Duodenal mucosa (tissue), 2 donors: ENCODE results near the gene ETNPPL.

Source experiments
- H3K27ac ChIP-seq: one replicate; pipeline ENCODE4 v1.7.0; 2013; ENCODE audit warnings: low read depth, low read length
- H3K27me3 ChIP-seq, 2 donors: one replicate each; pipeline ENCODE4 v1.7.0; 2013; ENCODE audit warnings: low read length in 2 of 2, control low read depth in 1 of 2; ENCODE audit not compliant: insufficient read depth in 2 of 2, control insufficient read depth in 1 of 2
- H3K36me3 ChIP-seq, 2 donors: one replicate each; pipeline ENCODE4 v1.7.0; 2013; ENCODE audit warnings: low read length in 2 of 2, control low read depth in 1 of 2; ENCODE audit not compliant: insufficient read depth in 2 of 2, control insufficient read depth in 1 of 2
- H3K4me1 ChIP-seq, 2 donors: one replicate each; pipeline ENCODE4 v1.7.0; 2013; ENCODE audit warnings: low read length in 2 of 2, control low read depth in 1 of 2; ENCODE audit not compliant: insufficient read depth in 2 of 2, control insufficient read depth in 1 of 2
- H3K4me3 ChIP-seq, 2 donors: one replicate each; pipeline ENCODE4 v1.7.0; 2013; ENCODE audit warnings: low read length in 2 of 2, low read depth in 1 of 2
- H3K9ac ChIP-seq, 2 donors: one replicate each; pipeline ENCODE4 v1.7.0; 2013; ENCODE audit warnings: low read length in 2 of 2, low read depth in 1 of 2
- H3K9me3 ChIP-seq, 2 donors: one replicate each; pipeline ENCODE4 v1.7.0; 2013; ENCODE audit warnings: low read length in 2 of 2, control low read depth in 1 of 2; ENCODE audit not compliant: control insufficient read depth in 1 of 2

The ETNPPL gene

DNA sequence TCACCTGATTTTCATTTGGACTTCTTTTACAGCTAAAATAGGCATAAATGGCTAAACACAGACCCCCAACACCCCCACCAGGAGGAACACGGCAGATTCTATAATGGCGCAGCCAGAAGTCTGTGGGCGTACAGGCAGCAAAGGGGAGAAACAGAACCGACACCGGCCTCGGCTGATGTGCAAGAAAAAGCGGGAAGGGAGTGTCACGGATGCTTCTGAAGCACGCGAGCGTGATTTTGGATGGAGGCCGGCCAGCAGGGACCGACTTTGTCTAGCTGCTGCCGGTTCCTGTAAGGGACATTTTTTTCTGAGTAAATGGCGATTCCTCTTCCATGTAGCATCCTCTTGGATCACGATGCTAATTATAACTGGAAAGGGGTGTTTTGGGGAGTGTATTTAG is 24.9 kb upstream of the ETNPPL start:
- no peaks in the 10 kb centered on the region for H3K36me3 ChIP-seq
- no peak overlapping the region for H3K4me3 ChIP-seq
- H3K4me1 ChIP-seq = no peaks in the 10 kb centered on the region
- no peak overlapping the region for H3K9ac ChIP-seq
- no peaks in the 10 kb centered on the region for H3K27me3 ChIP-seq
- H3K9me3 ChIP-seq = no peaks in the 10 kb centered on the region
- H3K27ac ChIP-seq = no peak overlapping the region

DNA sequence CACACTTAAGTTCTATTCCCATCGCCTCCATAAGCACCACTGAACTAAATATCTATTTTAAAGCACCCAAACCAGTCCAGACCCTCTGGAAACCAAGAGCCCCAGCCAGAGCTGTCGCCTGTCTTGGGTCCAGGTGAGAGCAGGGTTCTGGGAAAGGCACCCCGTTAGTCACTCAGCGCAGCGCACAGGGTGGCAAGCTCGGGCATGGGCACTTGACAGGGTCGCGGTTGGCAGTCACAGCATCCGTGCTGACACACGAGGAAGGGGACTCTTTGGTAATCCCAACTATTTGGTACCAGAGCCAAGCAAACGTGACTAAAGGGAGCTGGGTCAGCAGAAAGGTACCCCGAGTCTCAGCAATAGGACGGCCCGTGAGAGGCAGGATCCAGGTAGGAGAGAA is 24.3 kb upstream of the ETNPPL start:
- Histone ChIP-seq H3K27ac (no peak overlapping the region), H3K36me3 (no peaks in the 10 kb centered on the region), H3K9ac (no peak overlapping the region)

DNA sequence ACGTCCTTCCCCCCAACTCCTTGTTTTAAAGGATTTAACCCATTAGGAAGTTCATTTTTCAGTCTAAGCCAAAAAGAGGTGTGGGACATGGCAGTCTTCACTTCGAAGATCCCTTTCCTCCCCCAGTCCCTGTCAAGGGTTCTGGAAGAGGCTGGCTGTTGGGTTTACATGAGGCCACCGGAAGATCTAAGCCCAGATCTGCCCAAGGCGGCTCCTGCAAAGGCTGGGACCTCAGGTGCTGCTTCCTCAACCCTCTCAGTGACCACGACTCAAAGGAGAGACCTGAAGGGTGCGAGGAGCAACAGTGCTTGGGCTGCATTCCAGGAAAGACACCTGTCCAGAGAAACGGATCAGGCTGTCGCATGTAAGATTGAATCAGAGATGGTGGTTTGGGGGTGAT is 23.5 kb upstream of the ETNPPL start:
- Histone ChIP-seq H3K9me3 (no peaks in the 10 kb centered on the region), H3K36me3 (no peaks in the 10 kb centered on the region), H3K4me3 (no peak overlapping the region), H3K9ac (no peak overlapping the region), H3K27ac (no peak overlapping the region), H3K27me3 (no peaks in the 10 kb centered on the region), H3K4me1 (no peaks in the 10 kb centered on the region)

More for the DNA sequence above, 24.3 kb upstream of the ETNPPL start:
- no peaks in the 10 kb centered on the region for H3K9me3 ChIP-seq
- no peaks in the 10 kb centered on the region for H3K27me3 ChIP-seq
- H3K4me1 ChIP-seq = no peaks in the 10 kb centered on the region
- no peak overlapping the region for H3K4me3 ChIP-seq

DNA sequence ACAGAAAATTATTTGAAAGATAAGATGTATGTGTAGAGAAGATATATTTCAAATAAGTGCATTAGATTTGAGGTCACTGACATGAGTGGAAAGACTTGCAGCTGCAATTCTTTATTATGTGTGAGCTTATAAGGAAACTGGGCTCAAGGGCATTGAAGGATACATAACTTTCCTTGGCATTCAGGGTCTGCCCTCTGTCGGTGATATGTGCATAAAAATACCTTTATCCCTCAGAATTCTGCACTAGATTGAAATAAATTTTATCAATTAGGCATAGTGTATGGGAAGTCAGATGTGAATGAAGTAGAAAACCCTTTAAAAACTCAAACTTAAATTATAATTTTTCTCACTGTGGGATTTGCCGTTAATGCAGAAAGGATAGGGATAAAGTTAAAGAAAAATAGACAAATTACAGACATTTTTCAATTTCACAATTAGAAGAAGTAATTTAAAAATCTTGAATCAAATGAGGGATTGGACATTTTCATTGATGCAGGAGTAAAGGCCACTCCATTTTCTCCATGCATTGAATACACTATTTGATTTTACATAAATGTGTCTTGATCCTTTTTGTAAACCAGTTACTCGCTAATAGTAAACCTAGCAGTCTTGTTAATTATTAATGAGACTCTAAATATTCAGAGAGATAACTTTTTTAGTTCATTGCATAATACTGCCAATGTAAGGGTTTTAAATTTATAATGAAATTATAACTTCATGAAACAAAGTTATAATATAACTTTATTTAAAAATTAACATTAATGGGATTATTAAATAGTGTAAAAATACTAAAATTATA is 21.0 kb upstream of the ETNPPL start:
- no peak overlapping the region for H3K27ac ChIP-seq
- no peaks in the 10 kb centered on the region for H3K27me3 ChIP-seq
- H3K4me3 ChIP-seq = no peak overlapping the region
- no peak overlapping the region for H3K9ac ChIP-seq
- no peaks in the 10 kb centered on the region for H3K4me1 ChIP-seq
- no peaks in the 10 kb centered on the region for H3K36me3 ChIP-seq
- H3K9me3 ChIP-seq = no peaks in the 10 kb centered on the region

DNA sequence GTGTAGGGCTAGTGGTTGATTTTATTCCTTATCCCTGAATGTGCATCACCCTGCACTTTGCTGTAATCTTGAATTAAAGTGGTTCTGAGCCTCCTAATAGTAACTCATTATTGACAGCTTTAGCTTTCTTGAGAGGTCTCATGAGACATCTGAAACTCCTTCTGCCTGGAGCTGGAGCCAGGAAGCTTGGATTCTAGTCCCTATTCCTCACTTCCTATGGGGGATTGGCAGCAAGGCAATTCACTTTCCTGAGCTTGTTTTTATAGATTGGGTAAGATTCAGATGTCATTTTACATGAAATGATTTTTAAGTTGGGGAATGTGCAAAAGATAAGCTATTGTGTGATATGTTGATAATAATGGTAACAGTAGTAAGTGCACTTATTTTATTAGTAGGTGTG is 17.1 kb upstream of the ETNPPL start:
- Histone ChIP-seq H3K27me3 (no peaks in the 10 kb centered on the region), H3K9ac (no peak overlapping the region)

DNA sequence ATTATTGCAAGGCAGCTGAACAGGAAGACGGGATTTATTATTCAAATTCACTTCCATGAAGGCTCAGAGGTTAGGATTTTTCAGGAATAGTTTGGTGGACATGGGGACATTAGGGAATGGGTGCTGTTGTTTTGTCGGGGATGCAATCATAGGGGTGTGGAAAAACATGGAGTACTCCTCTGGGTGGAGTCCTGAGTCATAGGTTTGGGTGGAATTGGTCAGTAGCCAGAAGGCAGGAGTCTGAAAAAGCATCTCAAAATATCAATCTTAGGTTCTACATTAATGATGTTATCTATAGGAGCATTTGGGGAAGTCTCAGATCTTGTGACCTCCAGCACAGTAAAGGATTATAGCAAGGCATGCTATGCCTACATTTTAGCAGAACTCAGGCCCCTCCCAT is 14.5 kb upstream of the ETNPPL start:
- no peaks in the 10 kb centered on the region for H3K4me1 ChIP-seq
- no peaks in the 10 kb centered on the region for H3K9me3 ChIP-seq
- no peak overlapping the region for H3K9ac ChIP-seq
- no peak overlapping the region for H3K4me3 ChIP-seq
- no peaks in the 10 kb centered on the region for H3K27me3 ChIP-seq
- H3K27ac ChIP-seq = no peak overlapping the region
- no peaks in the 10 kb centered on the region for H3K36me3 ChIP-seq

More for the DNA sequence above, 17.1 kb upstream of the ETNPPL start:
- H3K36me3 ChIP-seq = no peaks in the 10 kb centered on the region
- no peaks in the 10 kb centered on the region for H3K9me3 ChIP-seq
- H3K4me3 ChIP-seq = no peak overlapping the region
- no peaks in the 10 kb centered on the region for H3K4me1 ChIP-seq
- no peak overlapping the region for H3K27ac ChIP-seq

DNA sequence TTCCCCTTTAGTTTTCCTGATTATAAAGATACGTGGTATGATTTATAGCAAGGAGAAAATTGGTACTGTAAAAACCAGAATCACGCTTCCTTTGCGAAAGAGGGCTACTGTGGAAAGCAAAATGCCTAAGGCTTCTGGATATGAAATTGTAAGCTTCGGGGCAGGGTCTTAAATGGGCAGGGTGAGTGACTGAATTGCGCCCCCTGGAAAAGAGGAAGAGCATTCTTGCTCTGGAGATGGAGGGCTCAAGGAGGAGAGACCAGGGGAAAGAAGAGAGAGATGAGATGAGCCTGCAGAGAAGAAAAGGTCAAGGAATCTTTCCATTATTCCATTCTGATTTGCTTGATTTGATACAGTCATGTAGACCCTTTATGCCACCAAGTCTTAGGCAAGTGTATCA is 13.1 kb upstream of the ETNPPL start:
- no peaks in the 10 kb centered on the region for H3K27me3 ChIP-seq
- no peak overlapping the region for H3K27ac ChIP-seq
- H3K9ac ChIP-seq = no peak overlapping the region
- H3K4me3 ChIP-seq = no peak overlapping the region
- no peaks in the 10 kb centered on the region for H3K36me3 ChIP-seq
- H3K9me3 ChIP-seq = no peaks in the 10 kb centered on the region
- no peaks in the 10 kb centered on the region for H3K4me1 ChIP-seq

DNA sequence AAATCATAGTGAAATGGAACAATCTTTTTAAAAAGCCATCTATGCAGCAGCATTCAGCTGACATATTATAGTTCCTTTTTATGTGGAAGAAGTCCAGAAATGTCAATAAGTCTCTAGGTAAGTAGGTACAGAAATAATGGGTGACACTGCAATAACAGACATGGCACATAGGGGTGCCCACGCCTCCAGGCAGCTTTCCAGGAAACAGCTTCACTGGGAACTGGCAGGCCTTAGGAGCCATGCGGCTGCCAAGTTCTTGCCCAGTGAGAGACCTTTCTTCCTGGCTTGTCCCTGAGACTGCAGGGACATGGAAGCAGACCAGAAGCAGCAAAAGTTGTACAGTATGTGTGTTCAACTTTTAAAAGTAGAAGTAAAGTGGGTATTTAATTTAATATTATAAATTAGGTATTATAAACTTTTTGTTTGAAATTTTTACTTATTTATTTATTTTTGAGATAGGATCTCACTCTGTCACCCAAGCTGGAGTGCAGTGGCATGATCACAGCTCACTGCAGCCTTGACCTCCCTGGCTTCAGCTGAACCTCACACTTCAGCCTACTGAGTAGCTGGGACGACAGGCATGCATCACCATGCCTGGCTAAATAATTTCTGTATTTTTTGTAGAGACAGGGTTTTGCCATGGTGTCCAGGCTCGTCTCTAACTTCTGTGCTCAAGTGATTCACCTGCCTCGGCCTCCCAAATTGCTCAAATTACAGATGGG is 12.1 kb upstream of the ETNPPL start:
- no peaks in the 10 kb centered on the region for H3K4me1 ChIP-seq
- H3K27me3 ChIP-seq = no peaks in the 10 kb centered on the region
- H3K9me3 ChIP-seq = no peaks in the 10 kb centered on the region
- H3K27ac ChIP-seq = no peak overlapping the region
- no peak overlapping the region for H3K4me3 ChIP-seq
- no peaks in the 10 kb centered on the region for H3K36me3 ChIP-seq
- no peak overlapping the region for H3K9ac ChIP-seq

DNA sequence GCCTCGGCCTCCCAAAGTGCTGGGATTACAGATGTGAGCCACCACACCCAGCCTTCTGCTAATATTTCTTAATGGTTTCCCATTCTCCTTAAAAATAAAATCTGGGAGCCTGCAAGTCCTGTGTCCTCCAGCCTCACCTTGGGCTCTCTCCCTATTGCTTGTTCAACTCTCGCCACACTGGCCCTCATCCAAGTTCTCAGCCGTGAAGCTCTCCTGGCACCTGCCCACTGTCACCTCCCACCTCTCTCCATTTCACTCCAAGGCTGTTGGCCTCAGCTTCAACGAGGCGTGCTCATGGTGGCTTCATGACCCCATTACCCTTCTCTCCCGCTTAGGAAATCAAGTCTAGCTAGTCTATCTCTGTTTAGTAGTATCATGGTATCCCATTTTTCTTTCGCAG is 9.5 kb upstream of the ETNPPL start:
- Histone ChIP-seq H3K4me3 (no peak overlapping the region), H3K36me3 (no peaks in the 10 kb centered on the region), H3K27ac (no peak overlapping the region), H3K27me3 (no peaks in the 10 kb centered on the region), H3K9ac (no peak overlapping the region), H3K9me3 (no peaks in the 10 kb centered on the region), H3K4me1 (no peaks in the 10 kb centered on the region)

DNA sequence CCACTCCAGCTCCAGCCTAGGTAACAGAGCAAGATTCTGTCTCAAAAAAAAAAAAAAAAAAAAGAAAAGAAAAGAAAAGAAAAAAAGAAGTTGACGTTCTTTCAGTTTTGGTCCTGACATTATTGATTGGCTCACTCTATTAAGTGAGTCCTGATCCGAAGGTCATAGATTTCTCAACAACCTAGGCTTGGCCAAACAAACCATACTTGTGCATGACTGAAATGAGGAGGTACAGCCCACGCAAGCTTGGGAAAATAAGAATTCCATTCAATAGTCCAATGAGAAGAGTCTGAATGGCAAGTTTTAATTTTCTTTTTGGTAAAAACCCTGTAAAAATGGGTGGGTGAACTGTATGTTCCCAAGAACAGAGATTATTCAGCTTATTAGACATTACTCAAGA is 3.2 kb upstream of the ETNPPL start:
- Histone ChIP-seq H3K27ac (no peak overlapping the region), H3K27me3 (peaks cover 12 to 21% of the 10 kb centered on the region in 2 donors), H3K9ac (no peak overlapping the region), H3K4me3 (no peak overlapping the region), H3K9me3 (no peaks in the 10 kb centered on the region), H3K4me1 (peaks cover 0 to 12% of the 10 kb centered on the region in 2 donors), H3K36me3 (no peaks in the 10 kb centered on the region)
